ENCODE measurements around the gene HS6ST1.

HS6ST1 gene

GRCh38 chr2:128228894-128229293 lies 89.8 kb downstream of the HS6ST1 start:
- DNase-seq: no peak

DNA sequence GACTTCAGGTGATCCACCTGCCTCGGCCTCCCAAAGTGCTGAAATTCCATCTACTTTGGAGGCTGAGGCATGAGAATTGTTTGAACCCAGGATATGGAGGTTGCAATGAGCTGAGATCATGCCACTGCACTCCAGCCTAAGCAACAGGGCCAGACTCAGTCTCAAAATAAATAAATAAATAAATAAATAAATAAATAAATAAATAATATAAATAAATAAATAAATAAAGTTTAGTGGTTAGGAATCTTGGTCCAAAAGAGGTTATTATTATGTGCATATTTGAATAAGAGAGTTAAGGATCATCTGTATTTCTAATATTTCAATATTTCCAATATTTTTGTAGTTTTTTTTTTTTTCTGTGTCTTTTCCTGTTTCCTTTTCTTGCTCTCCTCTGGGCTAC lies 90.8 kb downstream of the HS6ST1 start:
- DNase-seq: no peak

DNA sequence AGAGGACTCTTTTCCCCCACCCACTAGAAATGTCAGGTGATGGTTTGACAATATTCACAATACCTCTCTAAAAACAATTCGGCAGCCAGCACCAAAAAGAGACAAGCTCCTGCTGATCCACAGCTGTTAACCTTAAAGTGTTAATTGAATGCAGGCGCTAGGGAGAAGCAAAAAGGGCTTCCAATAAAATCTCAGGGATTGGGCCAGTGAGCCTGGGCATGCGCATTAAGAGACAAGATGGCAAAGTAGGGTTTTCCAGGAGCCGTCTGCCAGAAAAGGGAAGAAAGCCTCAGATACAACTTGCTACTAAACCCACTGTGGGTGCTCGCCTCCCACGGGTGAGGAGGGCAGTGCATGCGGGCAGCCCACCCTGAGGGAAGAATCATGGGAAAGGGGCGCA lies 98.8 kb downstream of the HS6ST1 start:
- no peak for DNase-seq

GRCh38 chr2:128217671-128218070 lies 101.0 kb downstream of the HS6ST1 start:
- no peak for DNase-seq

DNA sequence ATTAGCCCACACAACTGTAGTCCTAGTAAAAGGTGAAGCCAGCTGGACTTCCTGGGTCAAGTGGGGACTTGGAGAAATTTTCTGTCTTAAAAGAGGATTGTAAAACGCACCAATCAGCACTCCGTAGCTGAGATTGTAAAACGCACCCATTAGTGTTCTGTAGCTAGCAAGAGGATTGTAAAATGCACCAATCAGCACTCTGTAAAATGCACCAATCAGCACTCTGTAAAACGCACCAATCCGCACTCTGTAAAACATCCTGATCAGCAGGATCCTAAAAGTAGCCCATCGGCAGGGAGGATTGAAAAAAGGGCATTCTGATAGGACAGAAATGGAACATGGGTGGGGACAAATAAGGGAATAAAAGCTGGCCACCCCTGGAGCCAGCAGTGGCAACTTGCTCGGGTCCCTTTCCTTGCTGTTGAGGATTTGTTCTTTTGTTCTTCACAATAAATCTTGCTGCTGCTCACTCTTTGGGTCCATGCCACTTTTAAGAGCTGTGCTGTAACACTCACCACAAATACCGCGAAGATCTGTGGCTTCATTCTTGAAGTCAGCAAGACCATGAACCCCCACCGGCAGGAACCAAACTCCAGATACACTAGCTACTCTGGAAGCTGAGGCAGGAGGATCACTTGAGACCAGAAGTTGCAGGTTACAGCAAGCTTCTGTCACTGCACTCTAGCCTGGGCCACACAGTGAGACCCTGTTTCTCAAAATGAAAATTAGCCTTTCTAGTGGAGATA lies 102.6 kb downstream of the HS6ST1 start:
- DNase-seq: no peak
